Prostate gland (tissue), 2 donors: Measurements from ENCODE around the gene LAMB1.

Source experiments
- CTCF ChIP-seq, 4 experiments: fragments of 200-600 bp in 2 of 4; fragments of 450-650 bp in 2 of 4; sonication (generic) in 2 of 4; IDR thresholded peaks; 1 replicate in 3 of 4; 2 replicates in 1 of 4; pipeline ENCODE4 v1.5.1; 2016 to 2019; ENCODE audit warnings: antibody characterized with exemption in 4 of 4, mild to moderate bottlenecking in 2 of 4, moderate library complexity in 2 of 4
- POLR2A ChIP-seq: fragments of 450-650 bp; IDR thresholded peaks from one replicate; pipeline ENCODE4 v1.6.1; 2016; ENCODE audit warnings: antibody characterized with exemption, mild to moderate bottlenecking

DNA sequence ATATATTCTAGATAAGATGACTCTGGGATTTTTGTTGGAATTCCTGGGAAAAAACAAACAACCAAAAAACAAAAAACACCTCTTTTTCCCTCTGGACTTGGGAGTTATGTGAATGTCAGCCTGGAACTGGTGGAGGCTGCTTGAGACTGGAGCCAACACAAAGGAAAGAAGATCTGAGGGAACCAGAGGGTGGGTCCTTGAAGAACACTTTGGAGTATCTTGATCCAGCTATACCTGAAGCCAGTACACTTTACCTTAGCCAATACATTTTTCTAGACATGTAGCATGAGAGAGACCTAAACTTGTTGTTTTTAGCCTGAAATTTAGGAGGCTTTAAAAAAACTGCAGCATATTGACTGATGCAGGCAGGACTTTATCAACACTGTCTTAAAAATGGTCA lies 5.9 kb upstream of the LAMB1 start:
- no peak for TF ChIP-seq POLR2A
- no peak for TF ChIP-seq CTCF (IDR thresholded peaks at IDR 0.05)
